DOHH2 (cell line): ENCODE results near the gene EEFSEC.

ENCODE experiments used
- EZH2phosphoT487 ChIP-seq: fragments of 200-600 bp; sonication (generic); IDR thresholded peaks from 2 replicates; pipeline ENCODE4 v1.6.1; 2017; ENCODE audit warnings: borderline replicate concordance, mild to moderate bottlenecking, antibody characterized with exemption, low read length, moderate library complexity, mixed read lengths
- TF ChIP-seq, protein P1 (sequence below): fragments of 200-600 bp; sonication (generic); IDR thresholded peaks from one replicate; pipeline ENCODE4 v1.5.1; 2014; ENCODE audit warnings: antibody characterized with exemption, mild to moderate bottlenecking, low read depth, low read length; ENCODE audit not compliant: poor library complexity, severe bottlenecking

DNA sequence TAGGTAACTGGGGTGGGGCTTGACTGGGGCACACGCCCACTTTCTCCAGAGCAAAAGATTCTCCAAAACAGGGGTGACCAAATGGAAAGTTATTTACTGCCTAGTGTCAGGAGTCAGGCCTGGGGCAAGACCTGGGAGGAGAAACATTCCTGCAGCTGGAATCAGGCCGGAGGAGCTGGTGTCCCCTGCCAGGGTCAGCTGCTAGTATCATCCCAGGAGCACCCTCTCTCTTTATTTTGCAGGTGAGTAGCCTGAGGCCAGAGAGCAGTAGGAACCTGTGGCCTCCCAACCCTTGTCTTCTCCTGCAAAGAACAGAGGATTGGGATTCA lies 280.5 kb downstream of the EEFSEC start:
- TF ChIP-seq, protein P1, sequence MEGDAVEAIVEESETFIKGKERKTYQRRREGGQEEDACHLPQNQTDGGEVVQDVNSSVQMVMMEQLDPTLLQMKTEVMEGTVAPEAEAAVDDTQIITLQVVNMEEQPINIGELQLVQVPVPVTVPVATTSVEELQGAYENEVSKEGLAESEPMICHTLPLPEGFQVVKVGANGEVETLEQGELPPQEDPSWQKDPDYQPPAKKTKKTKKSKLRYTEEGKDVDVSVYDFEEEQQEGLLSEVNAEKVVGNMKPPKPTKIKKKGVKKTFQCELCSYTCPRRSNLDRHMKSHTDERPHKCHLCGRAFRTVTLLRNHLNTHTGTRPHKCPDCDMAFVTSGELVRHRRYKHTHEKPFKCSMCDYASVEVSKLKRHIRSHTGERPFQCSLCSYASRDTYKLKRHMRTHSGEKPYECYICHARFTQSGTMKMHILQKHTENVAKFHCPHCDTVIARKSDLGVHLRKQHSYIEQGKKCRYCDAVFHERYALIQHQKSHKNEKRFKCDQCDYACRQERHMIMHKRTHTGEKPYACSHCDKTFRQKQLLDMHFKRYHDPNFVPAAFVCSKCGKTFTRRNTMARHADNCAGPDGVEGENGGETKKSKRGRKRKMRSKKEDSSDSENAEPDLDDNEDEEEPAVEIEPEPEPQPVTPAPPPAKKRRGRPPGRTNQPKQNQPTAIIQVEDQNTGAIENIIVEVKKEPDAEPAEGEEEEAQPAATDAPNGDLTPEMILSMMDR: no peak
- no peak for TF ChIP-seq EZH2phosphoT487
